PC-9 (cell line): ENCODE data around the gene RPS28. TPM values are rescaled to one million over a fixed set of nuclear protein-coding genes. Genes with fewer than 3 reads are reported as not detected.

Experiments
- BruUV-seq: library from RNA; stranded (reverse); fragments of 400-500 nt; replicated peaks from 2 replicates; lab custom pipeline; 2021; lab: Mats Ljungman, UMichigan
- CTCF ChIA-PET: fragments of 300-600 bp; sonication (Branson Sonifier 250); formaldehyde crosslinking; loops from one replicate; lab custom pipeline; 2022; ENCODE audit warnings: antibody characterized with exemption; lab: Charles Lee
- POLR2A ChIA-PET: fragments of 300-600 bp; sonication (Branson Sonifier 250); formaldehyde crosslinking; loops from one replicate; lab custom pipeline; 2022; ENCODE audit warnings: antibody characterized with exemption; ENCODE audit not compliant: unreplicated experiment; lab: Charles Lee
- DNase-seq, 2 experiments: peaks; one replicate each; pipeline versions ENCODE4 v3.0.0 to v3.0.0-alpha.2; 2015 to 2022; ENCODE audit warnings: mixed read lengths in 1 of 2
- H2AFZ ChIP-seq: fragments of 200-600 bp; sonication (generic); 2 replicates; pipeline ENCODE4 v1.8.1; 2017; ENCODE audit warnings: antibody characterized with exemption
- H3F3A ChIP-seq: fragments of 200-600 bp; sonication (generic); 2 replicates; pipeline ENCODE4 v1.8.1; 2017; ENCODE audit warnings: antibody characterized with exemption, mild to moderate bottlenecking, low read depth; ENCODE audit not compliant: insufficient read depth
- H3K27ac ChIP-seq: fragments of 200-600 bp; sonication (generic); 2 replicates; pipeline ENCODE4 v1.6.1; 2016; ENCODE audit warnings: mixed run types
- H3K27me3 ChIP-seq: fragments of 200-600 bp; sonication (generic); 2 replicates; pipeline ENCODE4 v1.6.1; 2016; ENCODE audit warnings: low read depth, mixed run types; ENCODE audit not compliant: insufficient read depth
- H3K36me3 ChIP-seq: fragments of 200-600 bp; sonication (generic); 2 replicates; pipeline ENCODE4 v1.6.1; 2016; ENCODE audit warnings: low read depth, mixed run types
- H3K4me1 ChIP-seq: fragments of 200-600 bp; sonication (generic); replicated peaks from 2 replicates; pipeline ENCODE4 v1.6.1; 2016; ENCODE audit warnings: mixed run types; ENCODE audit not compliant: insufficient read depth
- H3K4me2 ChIP-seq: fragments of 200-600 bp; sonication (generic); 2 replicates; pipeline ENCODE4 v1.6.1; 2017; ENCODE audit warnings: mixed run types
- H3K4me3 ChIP-seq: fragments of 200-600 bp; sonication (generic); 2 replicates; pipeline ENCODE4 v1.6.1; 2016; ENCODE audit warnings: mixed run types
- H3K79me2 ChIP-seq: fragments of 200-600 bp; sonication (generic); 2 replicates; pipeline ENCODE4 v1.6.1; 2017; ENCODE audit warnings: low read depth, mixed run types
- H3K9me2 ChIP-seq: fragments of 200-600 bp; sonication (generic); 2 replicates; pipeline ENCODE4 v1.8.1; 2017; ENCODE audit warnings: mild to moderate bottlenecking; ENCODE audit not compliant: insufficient read depth
- H3K9me3 ChIP-seq: fragments of 200-600 bp; sonication (generic); 2 replicates; pipeline ENCODE4 v1.8.1; 2016; ENCODE audit warnings: low read depth; ENCODE audit not compliant: insufficient read depth
- H4K20me1 ChIP-seq: fragments of 200-600 bp; sonication (generic); 2 replicates; pipeline ENCODE4 v1.8.1; 2017; ENCODE audit not compliant: insufficient read depth
- EZH2 ChIP-seq: fragments of 200-600 bp; sonication (generic); IDR thresholded peaks from 2 replicates; pipeline ENCODE4 v1.8.0; 2017; ENCODE audit warnings: antibody characterized with exemption, low read depth
- intact Hi-C: fragments of 100-400 bp; cut with micrococcal nuclease; formaldehyde crosslinking; loops from one replicate; pipeline ENCODE4 v1.10.0; 2022; ENCODE audit not compliant: unreplicated experiment
- total RNA-seq: library from RNA; stranded (reverse); gene quantifications from 2 replicates; pipeline ENCODE4 v1.2.3, GENCODE V29; 2021
- TF ChIP-seq, protein P1 (sequence below): fragments of 200-600 bp; sonication (generic); conservative IDR thresholded peaks from 2 replicates; pipeline ENCODE4 v1.6.1; 2017; ENCODE audit warnings: mixed run types, antibody characterized with exemption, mild to moderate bottlenecking, moderate library complexity

RPS28 gene
- total RNA-seq, 1 experiment from 2014 or later: 1,283 TPM

DNA sequence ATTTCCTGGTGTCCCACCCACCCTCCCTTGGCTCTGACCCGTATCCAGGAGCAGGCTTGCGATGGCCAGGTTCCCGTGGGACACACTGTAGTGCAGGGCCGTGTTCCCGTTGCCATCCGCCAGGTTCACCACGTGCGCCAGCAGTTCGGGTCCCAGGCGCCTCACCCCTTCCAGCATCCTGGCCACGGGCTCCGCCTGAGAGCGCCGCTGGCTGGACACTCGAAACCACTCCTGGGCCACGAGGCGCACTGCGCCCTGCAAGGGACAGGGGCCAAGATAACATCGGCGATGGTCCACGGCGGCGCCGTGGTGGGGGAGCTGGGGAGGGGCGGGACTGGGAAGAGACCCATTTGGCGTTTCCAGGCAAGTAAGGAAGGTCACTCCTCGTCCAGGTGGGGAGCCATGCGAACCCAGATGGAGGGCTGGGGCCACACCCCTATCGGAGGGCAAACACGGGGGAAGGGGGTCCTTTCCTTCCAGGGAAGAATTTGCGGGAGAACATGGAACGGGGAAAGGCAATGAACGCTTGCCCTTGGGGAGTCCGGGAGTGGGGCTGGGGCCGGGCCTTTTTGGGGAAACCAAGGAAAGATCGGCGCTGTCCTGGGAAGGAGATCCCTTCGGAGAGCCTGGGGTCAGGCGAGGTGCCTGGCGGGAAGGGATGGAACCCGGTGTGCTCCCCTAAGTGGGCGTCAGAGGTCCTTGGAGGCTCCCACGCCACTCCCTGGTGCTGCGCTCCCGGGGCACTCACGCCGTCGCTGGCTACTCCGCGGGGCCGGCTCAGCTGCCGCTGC is 11.9 kb downstream of the RPS28 start:
- H3K27me3 ChIP-seq: no peaks in the 10 kb centered on the region
- ChIA-PET POLR2A (no interaction called here), CTCF (no interaction called here)
- no peaks in the 10 kb centered on the region for H4K20me1 ChIP-seq
- DNase-seq: peak in 1 of 2 experiments; percentile 1
- BruUV-seq: no TSS peak
- no peaks in the 10 kb centered on the region for H3K36me3 ChIP-seq
- H3K79me2 ChIP-seq: no peaks in the 10 kb centered on the region
- no peak overlapping the region for H2AFZ ChIP-seq
- H3K27ac ChIP-seq: no peak overlapping the region
- H3K4me2 ChIP-seq: no peak overlapping the region
- no peaks in the 10 kb centered on the region for H3K9me3 ChIP-seq
- H3K9me2 ChIP-seq: no peaks in the 10 kb centered on the region
- H3K4me1 ChIP-seq: no peaks in the 10 kb centered on the region
- TF ChIP-seq EZH2: no peak
- TF ChIP-seq, protein P1, sequence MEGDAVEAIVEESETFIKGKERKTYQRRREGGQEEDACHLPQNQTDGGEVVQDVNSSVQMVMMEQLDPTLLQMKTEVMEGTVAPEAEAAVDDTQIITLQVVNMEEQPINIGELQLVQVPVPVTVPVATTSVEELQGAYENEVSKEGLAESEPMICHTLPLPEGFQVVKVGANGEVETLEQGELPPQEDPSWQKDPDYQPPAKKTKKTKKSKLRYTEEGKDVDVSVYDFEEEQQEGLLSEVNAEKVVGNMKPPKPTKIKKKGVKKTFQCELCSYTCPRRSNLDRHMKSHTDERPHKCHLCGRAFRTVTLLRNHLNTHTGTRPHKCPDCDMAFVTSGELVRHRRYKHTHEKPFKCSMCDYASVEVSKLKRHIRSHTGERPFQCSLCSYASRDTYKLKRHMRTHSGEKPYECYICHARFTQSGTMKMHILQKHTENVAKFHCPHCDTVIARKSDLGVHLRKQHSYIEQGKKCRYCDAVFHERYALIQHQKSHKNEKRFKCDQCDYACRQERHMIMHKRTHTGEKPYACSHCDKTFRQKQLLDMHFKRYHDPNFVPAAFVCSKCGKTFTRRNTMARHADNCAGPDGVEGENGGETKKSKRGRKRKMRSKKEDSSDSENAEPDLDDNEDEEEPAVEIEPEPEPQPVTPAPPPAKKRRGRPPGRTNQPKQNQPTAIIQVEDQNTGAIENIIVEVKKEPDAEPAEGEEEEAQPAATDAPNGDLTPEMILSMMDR: no peak
- intact Hi-C loops: no loop called here
- H3F3A ChIP-seq: peaks cover 17% of the 10 kb centered on the region; the same call in 1 of the 2 replicates
- no peak overlapping the region for H3K4me3 ChIP-seq

DNA sequence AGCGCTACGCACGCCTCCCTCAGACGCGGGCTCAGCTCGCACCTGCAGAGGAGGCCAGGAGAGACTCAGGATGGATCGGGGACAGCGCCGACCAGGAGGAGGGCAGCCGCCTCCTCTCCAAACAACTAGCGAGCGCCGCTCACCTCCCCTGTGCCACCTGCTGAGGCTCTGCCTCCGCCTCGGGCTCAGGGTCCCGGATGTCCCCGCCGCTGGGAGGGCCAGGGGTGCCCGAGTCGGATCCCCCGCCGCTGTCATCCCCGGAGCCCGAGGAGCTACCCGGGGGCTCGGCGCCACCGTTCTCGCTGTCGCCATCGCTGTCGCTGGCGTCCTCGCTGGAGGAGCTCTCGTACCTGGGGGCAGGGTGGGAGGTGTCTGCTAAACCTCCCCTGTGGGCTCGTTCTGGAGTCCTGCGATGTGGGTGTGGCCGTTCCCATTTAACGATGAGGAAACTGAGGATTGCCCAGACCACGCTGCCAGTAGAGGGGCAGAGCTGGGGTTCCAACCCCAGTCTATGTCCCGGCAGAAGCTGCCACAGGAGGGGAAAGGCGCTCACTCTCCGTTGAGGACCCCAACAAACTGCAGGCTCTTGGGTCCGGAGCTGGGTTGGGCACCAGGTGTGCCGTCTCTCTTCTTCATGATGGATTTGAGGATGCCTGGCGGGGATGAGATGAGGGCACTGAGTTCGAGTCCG is 12.6 kb downstream of the RPS28 start:
- TF ChIP-seq, protein P1: no peak
- no peak for TF ChIP-seq EZH2
- BruUV-seq: no TSS peak
- Histone ChIP-seq H3K27ac (no peak overlapping the region), H3K4me2 (no peak overlapping the region), H3K79me2 (no peaks in the 10 kb centered on the region), H3K9me3 (no peaks in the 10 kb centered on the region), H4K20me1 (no peaks in the 10 kb centered on the region), H3K9me2 (no peaks in the 10 kb centered on the region), H3K27me3 (no peaks in the 10 kb centered on the region), H2AFZ (no peak overlapping the region), H3K4me1 (no peaks in the 10 kb centered on the region), H3K4me3 (no peak overlapping the region), H3K36me3 (no peaks in the 10 kb centered on the region), H3F3A (peaks cover 19% of the 10 kb centered on the region)
- ChIA-PET POLR2A (interaction anchor here (0.6 to 0.7 kb wide), 2 partner anchors 79 to 180 kb away, joined by 3 read pairs; partner anchors contain the start of genes MARCHF2 and ZNF414), CTCF (interaction anchor here (0.7 kb wide), 1 partner anchor 331 kb away, joined by 3 read pairs; no protein-coding TSS in a partner anchor)
- no peak for DNase-seq
- intact Hi-C loops: no loop called here

DNA sequence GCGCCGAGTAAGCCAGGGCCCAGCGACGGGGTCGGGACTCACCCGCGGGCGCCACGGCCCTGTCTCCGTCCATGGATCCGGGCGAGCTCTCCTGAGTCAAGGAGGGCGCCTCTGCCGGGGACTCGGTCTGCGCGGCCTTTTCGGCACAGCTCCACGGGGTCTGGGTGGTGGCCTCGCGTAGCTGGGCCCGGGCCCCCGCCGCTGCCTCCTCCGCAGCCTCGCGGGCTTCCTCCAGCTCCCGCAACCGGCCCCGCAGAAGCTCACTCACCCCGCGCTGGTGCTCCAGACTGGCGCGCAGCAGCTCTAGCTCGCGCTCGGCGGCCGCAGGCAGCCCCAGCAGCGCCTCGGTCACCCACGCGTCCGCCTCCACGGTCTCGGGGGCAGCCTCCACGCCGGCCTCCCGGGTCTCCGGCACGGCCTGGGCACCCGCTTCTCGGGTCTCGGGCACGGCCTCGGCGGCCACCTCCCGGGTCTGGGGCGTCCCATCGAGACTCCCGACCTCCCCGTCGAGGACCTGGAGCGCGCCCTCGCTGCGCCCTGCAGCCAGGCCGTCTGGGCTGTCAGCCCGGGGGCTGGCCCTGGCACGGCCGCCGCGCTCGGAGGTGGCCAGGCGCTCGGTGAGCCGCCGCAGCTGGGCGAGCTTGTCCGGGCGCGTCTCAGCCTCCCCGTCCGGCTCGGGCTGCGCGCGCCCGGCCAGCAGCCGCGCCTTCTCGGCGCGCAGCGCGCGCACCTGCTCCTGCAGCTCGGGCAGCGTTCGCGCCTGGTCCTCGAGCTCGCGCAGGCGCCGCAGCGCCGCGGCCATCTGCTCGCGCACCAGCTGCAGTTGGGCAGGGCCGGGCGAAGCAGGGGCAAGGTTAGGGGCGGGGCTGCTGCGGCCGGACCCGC is 13.4 kb downstream of the RPS28 start:
- ChIA-PET POLR2A (interaction anchor here (0.6 to 0.7 kb wide), 4 partner anchors 13 to 179 kb away, joined by 3 to 5 read pairs (median 3); partner anchors contain the start of genes MARCHF2, NDUFA7, RPS28 and ZNF414), CTCF (interaction anchor here (0.5 to 0.8 kb wide), 5 partner anchors 55 to 1295 kb away, joined by 3 to 7 read pairs (median 3); partner anchors contain the start of genes RAB11B and TIMM44)
- Histone ChIP-seq H3K27me3 (no peaks in the 10 kb centered on the region), H3K27ac (no peak overlapping the region), H3K9me3 (no peaks in the 10 kb centered on the region), H3K4me1 (no peaks in the 10 kb centered on the region), H3K4me2 (peak overlapping the region; percentile 70), H4K20me1 (no peaks in the 10 kb centered on the region), H2AFZ (peak overlapping the region; percentile 58; the same call in 1 of the 2 replicates), H3K9me2 (no peaks in the 10 kb centered on the region), H3K79me2 (no peaks in the 10 kb centered on the region), H3F3A (peaks cover 17% of the 10 kb centered on the region), H3K4me3 (peak overlapping the region; percentile 66; the same call in 1 of the 2 replicates), H3K36me3 (no peaks in the 10 kb centered on the region)
- intact Hi-C loops: no loop called here
- no TSS peak for BruUV-seq
- TF ChIP-seq EZH2: no peak
- TF ChIP-seq, protein P1: no peak
- DNase-seq: peak; percentile 66 to 83
